Ovary (tissue), 9 donors: ENCODE data around the gene COL26A1. TPM values are rescaled to one million over a fixed set of nuclear protein-coding genes. Genes with fewer than 3 reads are reported as not detected.

Source experiments
- DNase-seq, 5 donors: peaks; one replicate each; pipeline ENCODE4 v3.0.0-alpha.2; 2019 to 2020
- H3K27ac ChIP-seq, 2 donors: fragments of 200-600 bp; one replicate each; pipeline versions ENCODE4 v1.5.1 to v1.8.0; 2019 to 2022
- H3K27me3 ChIP-seq: fragments of 200-600 bp; one replicate; pipeline ENCODE4 v1.8.0; 2022
- H3K36me3 ChIP-seq: fragments of 200-600 bp; sonication (generic); one replicate; pipeline ENCODE4 v1.5.1; 2019
- H3K4me1 ChIP-seq: one replicate; pipeline ENCODE4 v1.8.1; 2013; ENCODE audit warnings: mild to moderate bottlenecking, moderate library complexity; ENCODE audit not compliant: insufficient read depth
- H3K4me3 ChIP-seq: fragments of 200-600 bp; sonication (generic); one replicate; pipeline ENCODE4 v1.5.1; 2017
- H3K9me3 ChIP-seq, 2 donors: fragments of 200-600 bp in 1 of 2; sonication (generic) in 1 of 2; one replicate each; pipeline versions ENCODE4 v1.5.1 to v1.8.1; 2013 to 2019; ENCODE audit warnings: mild to moderate bottlenecking in 1 of 2, moderate library complexity in 1 of 2
- EP300 ChIP-seq: sonication (generic); formaldehyde crosslinking; IDR thresholded peaks from one replicate; pipeline ENCODE4 v1.6.1; 2017; ENCODE audit warnings: antibody characterized with exemption
- POLR2A ChIP-seq: fragments of 450-650 bp; IDR thresholded peaks from one replicate; pipeline ENCODE4 v1.6.1; 2017; ENCODE audit warnings: antibody characterized with exemption, mild to moderate bottlenecking, moderate library complexity
- WGBS, 3 donors: extraction: QIAGEN DNeasy Blood & Tissue Kit in 1 of 3; methylation state at CpG; one replicate each; pipeline versions ENCODE4 v1.1.5 to v1.1.7; 2013 to 2017; 5-methylcytosine and 5-hydroxymethylcytosine counted together
- intact Hi-C, 4 donors: fragments of 100-400 bp; cut with DNase I; formaldehyde crosslinking; loops; one replicate each; pipeline versions ENCODE4 v1.11.0 to v1.15.1; 2022 to 2023
- polyA plus RNA-seq, 2 donors: library from polyadenylated mRNA; stranded (reverse); fragments of 200-250 nt in 1 of 2; fragments of 350-450 nt in 1 of 2; fragmentation: Illumina TruSeq in 1 of 2; extraction: RNeasy Lipid Tissue Mini Kit (QIAGEN cat#74804) in 1 of 2; gene quantifications; one replicate each; pipeline ENCODE4 v1.2.3, GENCODE V29; 2013 to 2014
- total RNA-seq, 7 donors: library from RNA; depleted of rRNA in 2 of 7; stranded (reverse); fragments of >200 nt in 2 of 7; fragmentation: NEBNext Ultra II Directional in 3 of 7; extraction: Animal tissue kit (Norgen Biotek cat#: 25700) in 3 of 7; gene quantifications; one replicate each; pipeline versions ENCODE4 v1.1.0 to v1.2.4, GENCODE V29; 2016 to 2023
- TF ChIP-seq, protein P1 (sequence below), 3 donors: fragments of 450-650 bp in 2 of 3; fragments of 200-600 bp in 1 of 3; IDR thresholded peaks; one replicate each; pipeline versions ENCODE4 v1.5.1 to v1.8.0; 2016 to 2022; ENCODE audit warnings: antibody characterized with exemption in 3 of 3, mild to moderate bottlenecking in 1 of 3
- donor health status: DM: no; HTN: no; CAD: no; lungs with moderate emphysema.
- donor health status: DM: no; HTN: no; CAD: no.
- donor health status: Bipolar disorder and iron deficiency.
- donor health status: DM: yes; HTN: yes; CAD: no.
- donor health status: DM: no; HTN: no; CAD: no.
- donor health status: DM: yes; HTN: yes; CAD: no.

Gene COL26A1
- total and polyA plus RNA-seq, 9 donors: 0.17 to 2.3 (median 0.40) TPM

DNA sequence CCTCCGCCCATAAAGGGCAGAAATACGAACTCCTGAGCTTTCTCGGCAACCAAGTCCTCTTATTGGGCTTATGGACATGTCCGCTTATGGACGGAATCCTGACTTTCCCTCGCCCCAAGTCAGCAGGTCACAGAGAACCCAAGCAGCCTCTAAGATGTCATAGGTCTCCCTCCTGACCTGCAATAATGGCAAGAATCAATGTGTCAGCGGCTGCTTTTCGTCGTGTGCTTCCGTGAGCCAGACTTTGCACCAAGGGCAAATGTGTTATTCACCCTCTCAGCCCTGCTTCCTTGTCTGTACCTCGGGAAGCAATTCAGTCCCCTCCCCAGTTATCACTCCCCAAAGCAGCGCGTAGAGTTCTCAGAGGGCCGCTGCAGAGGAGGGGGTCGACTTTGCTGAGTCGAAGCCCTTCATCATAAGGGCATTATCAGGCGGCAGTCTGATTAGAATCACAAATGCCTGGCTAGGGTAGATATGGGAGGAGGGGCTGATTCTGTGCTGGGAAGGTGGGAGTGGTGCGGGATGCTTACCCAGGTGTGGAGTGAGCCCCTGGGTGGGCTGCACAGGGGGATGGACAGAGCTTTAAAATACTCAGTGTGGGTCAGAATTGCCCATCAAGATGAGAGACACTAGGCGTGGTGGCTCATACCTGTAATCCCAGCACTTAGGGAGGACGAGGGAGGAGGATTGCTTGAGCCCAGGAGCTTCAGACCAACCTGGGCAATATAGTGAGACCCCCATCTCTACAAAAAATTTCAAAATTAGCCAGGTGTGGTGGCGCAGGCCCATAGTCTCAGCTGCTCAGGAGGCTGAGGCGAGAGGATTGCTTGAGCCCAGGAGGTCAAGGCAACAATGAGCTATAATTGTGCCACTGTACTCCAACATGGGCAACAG, 36.0 kb downstream of the COL26A1 start:
- WGBS, 3 donors: 60 to 72% (median 69%) methylated on average over 22 of the region's 22 CpGs
- TF ChIP-seq, protein P1, sequence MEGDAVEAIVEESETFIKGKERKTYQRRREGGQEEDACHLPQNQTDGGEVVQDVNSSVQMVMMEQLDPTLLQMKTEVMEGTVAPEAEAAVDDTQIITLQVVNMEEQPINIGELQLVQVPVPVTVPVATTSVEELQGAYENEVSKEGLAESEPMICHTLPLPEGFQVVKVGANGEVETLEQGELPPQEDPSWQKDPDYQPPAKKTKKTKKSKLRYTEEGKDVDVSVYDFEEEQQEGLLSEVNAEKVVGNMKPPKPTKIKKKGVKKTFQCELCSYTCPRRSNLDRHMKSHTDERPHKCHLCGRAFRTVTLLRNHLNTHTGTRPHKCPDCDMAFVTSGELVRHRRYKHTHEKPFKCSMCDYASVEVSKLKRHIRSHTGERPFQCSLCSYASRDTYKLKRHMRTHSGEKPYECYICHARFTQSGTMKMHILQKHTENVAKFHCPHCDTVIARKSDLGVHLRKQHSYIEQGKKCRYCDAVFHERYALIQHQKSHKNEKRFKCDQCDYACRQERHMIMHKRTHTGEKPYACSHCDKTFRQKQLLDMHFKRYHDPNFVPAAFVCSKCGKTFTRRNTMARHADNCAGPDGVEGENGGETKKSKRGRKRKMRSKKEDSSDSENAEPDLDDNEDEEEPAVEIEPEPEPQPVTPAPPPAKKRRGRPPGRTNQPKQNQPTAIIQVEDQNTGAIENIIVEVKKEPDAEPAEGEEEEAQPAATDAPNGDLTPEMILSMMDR (IDR thresholded peaks at IDR 0.05): no peak
- TF ChIP-seq POLR2A: no peak
- TF ChIP-seq EP300: no peak
- intact Hi-C loops: no loop called here
- H3K4me1 ChIP-seq: no peaks in the 10 kb centered on the region
- no peaks in the 10 kb centered on the region for H3K36me3 ChIP-seq
- H3K27ac ChIP-seq: no peak overlapping the region
- H3K9me3 ChIP-seq: no peaks in the 10 kb centered on the region
- H3K4me3 ChIP-seq: no peak overlapping the region
- DNase-seq: no peak
- H3K27me3 ChIP-seq: no peaks in the 10 kb centered on the region

DNA sequence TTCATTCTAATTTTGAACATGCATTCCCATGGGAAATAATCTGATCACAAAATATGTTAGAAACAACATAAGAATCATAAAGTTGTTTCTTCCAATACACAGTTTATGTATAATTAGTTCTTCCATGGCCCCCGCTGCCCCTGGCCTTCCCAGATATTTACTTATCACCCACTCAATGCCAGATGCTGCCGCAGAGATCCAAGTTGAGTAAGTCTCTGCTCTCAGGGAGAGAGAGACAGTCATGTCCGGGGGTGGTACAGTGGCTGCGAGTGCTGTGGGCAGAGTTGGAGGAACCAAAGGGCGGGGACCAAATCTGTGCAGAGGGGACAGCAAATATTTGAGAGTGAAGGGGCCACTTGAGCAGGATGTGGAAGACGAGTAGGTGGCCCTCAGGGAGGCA, 37.1 kb downstream of the COL26A1 start:
- Histone ChIP-seq H3K27me3 (no peaks in the 10 kb centered on the region), H3K27ac (no peak overlapping the region), H3K36me3 (no peaks in the 10 kb centered on the region), H3K4me3 (no peak overlapping the region), H3K4me1 (no peaks in the 10 kb centered on the region), H3K9me3 (no peaks in the 10 kb centered on the region)
- 58 to 72% (median 62%) methylated on average over 6 of the region's 6 CpGs for WGBS, 3 donors
- intact Hi-C loops: no loop called here
- DNase-seq: no peak
- TF ChIP-seq, protein P1 (IDR thresholded peaks at IDR 0.05): no peak
- TF ChIP-seq POLR2A: no peak
- TF ChIP-seq EP300: no peak

DNA sequence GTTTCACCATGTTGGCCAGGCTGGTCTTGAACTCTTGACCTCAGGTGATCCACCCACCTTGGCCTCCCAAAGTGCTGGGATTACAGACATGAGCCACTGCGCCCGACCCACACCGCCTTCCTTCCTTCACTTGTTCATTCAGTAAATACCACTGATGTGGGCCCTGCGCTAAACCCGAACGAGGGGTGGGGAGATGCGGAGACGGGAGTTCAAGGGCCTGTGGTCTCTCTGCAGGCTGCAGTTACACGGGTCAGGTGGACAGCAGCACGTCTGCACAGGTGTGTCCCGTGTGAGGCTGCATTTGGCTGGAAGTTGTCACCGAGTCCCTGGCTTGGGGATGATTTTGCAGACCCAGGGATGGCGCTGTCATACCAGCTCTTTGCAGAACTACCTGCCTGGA, 38.1 kb downstream of the COL26A1 start:
- H3K4me3 ChIP-seq: no peak overlapping the region
- TF ChIP-seq EP300 (no peak), POLR2A (no peak)
- TF ChIP-seq, protein P1 (IDR thresholded peaks at IDR 0.05): no peak
- H3K36me3 ChIP-seq: no peaks in the 10 kb centered on the region
- no peaks in the 10 kb centered on the region for H3K4me1 ChIP-seq
- intact Hi-C loops: no loop called here
- H3K9me3 ChIP-seq: no peaks in the 10 kb centered on the region
- no peaks in the 10 kb centered on the region for H3K27me3 ChIP-seq
- 92 to 94% (median 92%) methylated on average over 13 of the region's 13 CpGs for WGBS, 3 donors
- H3K27ac ChIP-seq: no peak overlapping the region
- DNase-seq: no peak

DNA sequence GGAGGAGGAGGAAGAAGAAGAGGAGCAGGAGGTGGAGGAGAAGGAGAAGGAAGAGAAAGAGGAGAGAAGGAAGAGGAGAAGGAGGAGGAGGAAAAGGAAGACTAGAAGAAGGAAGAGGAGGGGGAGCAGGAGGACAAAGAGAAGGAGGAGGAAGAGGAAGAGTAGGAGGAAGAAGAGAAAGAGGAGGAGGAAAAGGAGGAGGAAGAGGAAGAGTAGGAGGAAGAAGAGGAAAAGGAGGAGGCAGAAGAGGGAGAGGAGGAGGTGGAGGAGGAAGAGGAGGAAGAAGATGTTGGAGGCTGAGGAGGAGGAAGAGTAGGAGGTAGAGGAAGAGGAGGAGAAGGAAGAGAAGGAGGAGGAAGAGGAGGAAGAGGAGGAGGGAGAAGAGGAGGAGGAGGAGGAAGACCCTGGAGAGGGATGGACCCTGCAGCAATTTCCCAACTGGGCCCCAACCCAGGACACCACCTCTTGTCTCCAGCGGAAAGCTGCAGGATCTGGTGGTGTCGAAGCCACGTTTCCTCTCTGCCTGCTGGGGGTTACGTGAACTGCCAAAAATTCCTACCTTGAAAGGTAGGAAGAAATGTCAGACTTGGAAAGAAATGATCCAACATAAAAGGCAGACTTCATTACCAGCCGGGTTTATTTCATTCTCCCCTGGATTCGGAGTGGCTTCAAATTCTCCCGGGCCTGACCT, 38.9 kb downstream of the COL26A1 start:
- no peak overlapping the region for H3K27ac ChIP-seq
- no peaks in the 10 kb centered on the region for H3K9me3 ChIP-seq
- H3K4me1 ChIP-seq: no peaks in the 10 kb centered on the region
- H3K27me3 ChIP-seq: no peaks in the 10 kb centered on the region
- no peak for DNase-seq
- no peak overlapping the region for H3K4me3 ChIP-seq
- WGBS, 3 donors: 31 to 36% (median 34%) methylated on average over 7 of the region's 7 CpGs
- intact Hi-C loops: no loop called here
- no peaks in the 10 kb centered on the region for H3K36me3 ChIP-seq
- TF ChIP-seq POLR2A (no peak), EP300 (no peak)
- TF ChIP-seq, protein P1 (IDR thresholded peaks at IDR 0.05): no peak
